GM18867 (cell line): ENCODE results near the gene GPR137B.
A peak's percentile ranks its signal among the peaks of the same experiment; 100 is the strongest.
"Not testable (repeated sequence)": the region's sequence is repeated elsewhere in the genome, so short reads cannot be mapped to it uniquely, and the experiment has no call there.

Source experiments
- ATAC-seq: cut with Tn5 transposase; IDR thresholded peaks from one replicate; pipeline ENCODE4 v1.9.1; 2021; ENCODE audit warnings: mild to moderate bottlenecking, moderate library complexity; ENCODE audit not compliant: unreplicated experiment

The GPR137B gene, protein sequence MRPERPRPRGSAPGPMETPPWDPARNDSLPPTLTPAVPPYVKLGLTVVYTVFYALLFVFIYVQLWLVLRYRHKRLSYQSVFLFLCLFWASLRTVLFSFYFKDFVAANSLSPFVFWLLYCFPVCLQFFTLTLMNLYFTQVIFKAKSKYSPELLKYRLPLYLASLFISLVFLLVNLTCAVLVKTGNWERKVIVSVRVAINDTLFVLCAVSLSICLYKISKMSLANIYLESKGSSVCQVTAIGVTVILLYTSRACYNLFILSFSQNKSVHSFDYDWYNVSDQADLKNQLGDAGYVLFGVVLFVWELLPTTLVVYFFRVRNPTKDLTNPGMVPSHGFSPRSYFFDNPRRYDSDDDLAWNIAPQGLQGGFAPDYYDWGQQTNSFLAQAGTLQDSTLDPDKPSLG

DNA sequence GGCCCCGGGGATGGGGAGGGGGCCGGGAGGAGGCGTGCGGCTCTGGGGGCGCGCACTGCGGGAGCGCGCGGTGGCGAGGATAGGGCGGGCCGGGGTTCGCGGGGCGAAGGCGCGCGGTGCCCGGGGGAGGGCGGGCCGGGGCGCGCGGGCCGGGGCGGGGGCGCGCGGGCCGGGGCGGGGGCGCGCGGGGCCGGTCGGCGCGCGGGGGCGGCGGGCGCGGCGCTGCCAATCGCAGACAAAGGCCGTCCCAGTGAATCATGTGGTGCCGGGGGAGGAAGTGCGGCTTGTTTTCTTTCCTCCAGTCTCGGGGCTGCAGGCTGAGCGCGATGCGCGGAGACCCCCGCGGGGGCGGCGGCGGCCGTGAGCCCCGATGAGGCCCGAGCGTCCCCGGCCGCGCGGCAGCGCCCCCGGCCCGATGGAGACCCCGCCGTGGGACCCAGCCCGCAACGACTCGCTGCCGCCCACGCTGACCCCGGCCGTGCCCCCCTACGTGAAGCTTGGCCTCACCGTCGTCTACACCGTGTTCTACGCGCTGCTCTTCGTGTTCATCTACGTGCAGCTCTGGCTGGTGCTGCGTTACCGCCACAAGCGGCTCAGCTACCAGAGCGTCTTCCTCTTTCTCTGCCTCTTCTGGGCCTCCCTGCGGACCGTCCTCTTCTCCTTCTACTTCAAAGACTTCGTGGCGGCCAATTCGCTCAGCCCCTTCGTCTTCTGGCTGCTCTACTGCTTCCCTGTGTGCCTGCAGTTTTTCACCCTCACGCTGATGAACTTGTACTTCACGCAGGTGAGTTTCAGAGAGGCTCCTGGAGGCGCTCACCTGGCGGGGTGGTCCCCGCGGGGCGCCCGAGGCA, at the start of gene GPR137B:
Gene GPR137B, plus strand, starts transcription at position 287 of the 851 bp plus-strand sequence. Its CDS starts 84 bp downstream, at position 371.
- peak; percentile 61 for ATAC-seq

DNA sequence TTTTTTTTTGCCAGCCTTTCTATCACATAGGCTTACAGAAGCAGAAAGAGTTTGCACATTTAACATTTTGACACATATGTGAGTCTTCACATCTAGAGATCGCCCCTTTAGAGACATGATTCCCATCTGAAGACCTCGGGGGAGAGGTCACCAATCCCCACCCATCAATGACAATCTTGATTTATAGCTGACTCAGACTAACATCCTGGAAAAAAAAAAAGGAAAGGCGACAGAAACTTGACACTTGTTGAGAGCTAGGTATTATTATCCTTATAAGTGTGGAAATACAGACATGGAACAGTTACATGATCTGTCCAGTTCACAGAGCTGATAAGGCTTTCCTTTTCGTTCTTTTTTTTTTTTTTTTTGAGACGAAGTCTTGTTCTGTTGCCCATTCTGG, 49.4 kb upstream of the GPR137B start:
- no peak for ATAC-seq

DNA sequence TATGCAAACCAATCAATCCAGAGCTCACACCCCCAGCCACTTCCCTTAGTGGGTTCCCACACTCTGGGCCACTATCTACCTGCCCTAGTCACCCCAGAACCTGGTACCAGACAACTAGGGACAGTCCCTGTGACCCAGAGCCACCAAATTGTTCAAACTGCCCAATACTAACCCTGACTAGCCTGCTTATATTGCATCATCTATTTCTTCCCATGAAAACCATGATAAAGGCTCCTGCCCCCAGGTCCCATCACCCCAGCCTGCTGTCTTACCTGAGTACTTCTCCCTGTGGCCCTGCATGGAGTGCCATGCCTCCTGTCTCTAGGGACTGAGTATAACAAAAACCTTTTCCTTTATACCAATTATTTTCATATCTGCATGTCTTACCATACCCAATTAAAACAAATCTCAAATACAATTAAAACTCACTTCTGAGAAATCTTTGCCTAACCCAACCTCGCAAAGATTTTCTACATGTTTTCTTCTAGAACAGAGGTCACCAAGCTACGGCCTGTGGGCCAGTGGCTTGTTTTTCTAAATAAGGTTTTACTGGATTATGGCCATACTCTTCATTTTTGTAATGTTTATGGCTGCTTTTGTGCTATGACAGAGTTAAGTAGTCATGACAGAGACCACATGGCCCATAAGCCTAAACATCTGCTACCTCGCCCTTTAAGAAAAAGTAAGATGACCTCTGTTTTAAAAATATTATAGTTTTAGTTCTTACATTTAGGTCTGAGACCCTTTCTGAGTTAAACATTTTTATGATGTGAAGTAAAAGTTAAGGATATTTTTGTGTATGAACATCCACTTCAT, 46.4 kb upstream of the GPR137B start:
- ATAC-seq, result no peak

DNA sequence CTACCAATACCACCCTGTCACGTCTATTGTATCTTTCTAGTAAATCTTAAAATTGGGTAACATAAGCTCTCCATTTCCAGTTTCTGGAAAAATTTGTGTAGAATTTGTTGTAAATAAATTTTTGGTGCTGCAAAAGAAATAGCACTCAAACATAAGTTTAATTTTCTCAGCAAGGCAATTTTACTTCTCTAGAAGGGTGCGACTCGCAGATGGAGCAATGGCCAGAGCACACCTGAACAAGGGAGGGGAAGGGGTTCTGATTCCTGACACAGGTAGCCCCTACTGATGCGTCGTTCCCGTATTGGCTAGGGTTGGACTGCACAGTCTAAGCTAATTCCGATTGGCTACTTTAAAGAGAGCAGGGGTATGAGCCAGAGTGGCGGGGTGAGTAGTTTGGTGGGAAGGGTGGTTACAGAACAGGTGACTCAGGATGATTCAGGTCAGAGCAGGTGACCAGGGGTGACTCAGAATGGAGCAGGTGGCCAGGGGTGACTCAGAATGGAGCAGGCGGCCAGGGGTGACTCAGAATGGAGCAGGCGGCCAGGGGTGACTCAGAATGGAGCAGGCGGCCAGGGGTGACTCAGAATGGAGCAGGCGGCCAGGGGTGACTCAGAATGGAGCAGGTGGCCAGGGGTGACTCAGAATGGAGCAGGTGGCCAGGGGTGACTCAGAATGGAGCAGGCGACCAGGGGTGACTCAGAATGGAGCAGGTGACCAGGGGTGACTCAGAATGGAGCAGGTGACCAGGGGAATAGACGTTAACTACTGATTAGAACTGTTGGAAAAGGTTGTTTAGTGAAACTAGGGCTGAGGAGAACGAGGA, 45.5 kb upstream of the GPR137B start:
- not testable (repeated sequence) for ATAC-seq

DNA sequence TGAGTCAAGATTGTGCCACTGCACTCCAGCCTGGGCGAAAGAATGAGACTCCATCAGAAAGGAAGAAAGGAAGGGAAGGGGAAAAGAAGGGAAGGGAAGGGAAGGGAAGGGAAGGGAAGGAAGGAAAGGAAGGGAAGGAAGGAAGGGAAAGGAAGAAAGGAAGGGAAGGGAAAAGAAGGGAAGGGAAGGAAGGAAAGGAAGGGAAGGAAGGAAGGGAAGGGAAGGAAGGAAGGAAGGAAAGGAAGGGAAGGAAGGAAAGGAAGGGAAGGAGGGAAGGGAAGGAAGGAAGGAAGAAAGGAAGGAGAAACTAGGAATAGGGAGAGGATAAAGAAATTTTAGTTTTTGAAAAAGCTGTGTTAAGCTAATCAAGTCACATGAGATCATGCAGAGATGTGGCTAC, 44.1 kb upstream of the GPR137B start:
- no peak for ATAC-seq

DNA sequence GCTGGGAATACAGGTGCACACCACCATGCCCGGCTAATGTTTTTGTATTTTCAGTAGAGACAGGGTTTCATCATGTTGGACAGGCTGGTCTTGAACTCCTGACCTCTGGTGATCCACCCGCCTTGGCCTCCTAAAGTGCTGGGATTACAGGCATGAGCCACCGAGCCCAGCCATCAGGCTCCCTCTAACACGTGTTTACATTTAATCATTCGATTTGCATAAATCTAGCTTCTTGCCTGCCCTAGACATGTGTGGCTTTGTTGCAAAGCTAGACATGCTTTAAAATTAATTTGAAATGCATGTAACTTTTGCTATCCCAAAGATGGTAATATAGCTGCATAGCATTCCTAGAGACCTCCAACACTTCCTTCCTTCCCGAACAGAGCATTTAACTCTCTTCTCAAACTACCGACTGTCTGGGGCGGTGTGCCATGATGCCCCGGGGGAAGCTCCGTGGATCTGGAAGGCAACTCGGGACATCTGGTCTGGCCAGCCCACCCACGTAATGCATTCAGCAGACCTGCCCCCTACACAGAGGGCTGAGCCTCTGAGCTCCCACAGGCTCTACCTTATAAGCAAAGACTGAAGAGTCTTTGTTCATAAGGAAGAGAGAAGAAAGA, 42.9 kb upstream of the GPR137B start:
- ATAC-seq, result no peak

DNA sequence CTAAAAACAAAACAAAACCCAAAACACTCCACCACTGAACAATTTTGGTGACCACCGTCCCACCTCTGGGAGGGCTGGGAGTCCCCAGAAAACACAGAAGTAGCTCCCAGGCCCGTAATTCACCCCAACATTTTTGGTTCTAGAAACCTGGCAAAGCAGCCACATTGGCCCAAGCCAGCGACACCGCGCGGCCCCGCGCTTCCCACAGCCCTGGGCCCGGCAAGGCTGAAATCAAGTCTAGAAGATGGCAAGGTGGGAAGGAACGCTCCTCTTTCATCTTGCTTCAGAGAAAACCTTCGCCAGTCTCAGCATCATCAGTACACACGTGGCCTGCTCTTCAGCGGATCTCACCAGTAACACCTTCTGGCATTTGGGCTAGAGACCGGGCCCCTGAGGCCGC, 41.5 kb upstream of the GPR137B start:
- ATAC-seq, result no peak

DNA sequence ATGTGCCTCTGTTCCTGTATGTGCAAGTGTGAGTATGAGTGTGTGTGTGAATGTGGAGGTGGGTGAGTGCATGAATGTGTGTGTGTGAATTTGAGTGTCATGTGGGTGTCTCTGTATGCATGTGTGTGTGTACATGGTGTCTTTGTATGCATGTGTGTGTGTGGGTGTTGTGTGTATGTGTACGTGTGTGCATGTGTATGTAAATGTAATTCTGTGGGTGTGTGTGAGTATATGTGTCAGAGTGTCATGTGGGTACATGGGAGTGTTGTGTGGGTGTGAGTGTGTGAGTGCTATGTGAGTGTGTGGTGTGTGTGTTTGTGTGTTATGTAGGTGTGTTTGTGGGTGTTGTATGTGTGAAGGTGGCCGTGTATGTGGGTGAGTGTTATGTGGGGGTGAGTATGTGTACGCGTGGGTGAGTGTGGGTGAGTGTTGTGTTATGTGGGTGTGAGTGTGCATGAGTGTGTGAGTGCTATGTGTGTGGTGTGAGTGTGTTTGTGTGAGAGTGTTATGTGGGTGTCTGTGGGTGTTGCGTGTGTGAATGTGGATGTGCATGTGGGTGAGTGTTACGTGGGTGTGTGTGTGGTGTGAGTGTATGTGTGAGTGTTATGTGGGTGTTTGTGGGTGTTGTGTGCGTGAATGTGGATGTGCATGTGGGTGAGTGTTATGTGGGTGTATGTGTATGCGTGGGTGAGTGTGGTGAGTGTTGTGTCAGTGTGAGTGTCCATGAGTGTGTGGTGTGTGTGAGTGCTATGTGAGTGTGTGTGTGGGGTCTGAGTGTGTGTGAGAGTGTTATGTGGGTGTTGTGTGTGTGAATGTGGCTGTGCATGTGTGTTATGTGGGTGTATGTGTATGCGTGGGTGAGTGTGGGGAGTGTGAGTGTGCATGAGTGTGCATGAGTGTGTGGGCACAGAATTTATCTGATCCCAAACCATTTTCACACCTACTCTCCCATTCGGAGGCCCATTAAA, 40.8 kb upstream of the GPR137B start:
- no peak for ATAC-seq

DNA sequence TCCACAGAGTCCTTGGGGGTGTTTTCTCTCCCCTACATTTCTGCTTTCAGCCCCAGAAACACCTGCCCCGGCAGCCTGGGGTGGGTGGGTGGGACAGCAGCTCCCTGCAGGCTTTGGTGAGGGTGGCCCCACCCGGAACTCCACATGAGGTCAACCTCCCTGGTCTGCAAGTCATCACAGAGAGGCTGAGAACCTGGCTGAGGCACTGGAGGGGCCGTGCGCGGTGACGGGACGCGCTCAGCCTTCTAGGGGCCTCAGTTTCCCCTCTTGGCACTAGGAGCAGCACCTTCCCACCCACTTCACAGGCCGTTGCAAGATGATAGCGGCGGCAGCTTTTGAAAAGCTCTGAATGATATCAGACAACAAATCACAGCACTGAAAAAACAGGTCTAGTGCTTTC, 39.7 kb upstream of the GPR137B start:
- ATAC-seq, result no peak

DNA sequence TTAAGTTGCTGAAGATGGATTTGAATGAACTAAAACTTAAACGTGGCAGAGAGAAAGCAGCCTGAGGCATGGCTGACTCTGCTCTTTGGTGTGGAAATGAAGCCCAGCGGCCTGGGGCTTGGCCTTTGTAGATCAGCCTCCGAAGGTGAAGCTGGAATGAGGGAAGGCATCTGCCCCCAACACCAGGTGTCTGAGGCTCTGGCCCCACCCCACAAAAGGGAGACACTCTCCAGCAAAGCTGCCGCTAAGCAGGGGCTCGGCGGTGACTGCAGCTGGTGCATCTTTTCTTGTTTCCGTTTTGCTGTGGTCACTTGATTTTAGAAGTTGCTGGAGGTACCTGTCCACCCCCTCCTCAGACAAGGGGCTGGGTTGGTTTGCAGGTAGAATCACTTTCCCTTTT, 39.3 kb upstream of the GPR137B start:
- ATAC-seq, result no peak

DNA sequence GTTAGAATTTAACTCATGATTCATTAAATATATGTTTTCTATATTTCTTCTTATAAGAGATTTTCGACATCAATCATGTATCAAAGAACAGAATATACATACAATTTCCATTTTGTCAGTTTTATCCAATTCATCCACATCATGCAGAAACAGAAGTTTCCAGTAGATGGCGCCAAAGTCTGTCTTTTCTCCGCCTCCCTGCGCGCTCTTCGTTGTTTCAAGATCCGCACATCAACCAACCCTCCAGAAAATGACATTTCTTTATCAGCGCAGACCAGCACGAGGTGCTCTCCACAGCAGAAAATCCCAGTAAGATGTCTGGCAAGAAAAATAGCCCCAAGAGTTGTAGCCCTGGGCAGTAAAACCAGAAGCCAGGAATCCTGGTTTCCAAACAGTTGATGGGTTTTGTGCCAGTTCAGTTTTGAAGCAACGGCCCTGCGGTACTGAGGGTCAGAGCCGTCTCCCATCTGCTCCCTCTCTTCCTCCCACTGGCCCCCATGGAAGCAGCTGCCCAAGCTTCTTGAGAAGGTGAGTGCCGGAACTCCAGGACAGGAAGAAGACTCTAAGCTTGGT, 38.6 kb upstream of the GPR137B start:
- ATAC-seq, result no peak

DNA sequence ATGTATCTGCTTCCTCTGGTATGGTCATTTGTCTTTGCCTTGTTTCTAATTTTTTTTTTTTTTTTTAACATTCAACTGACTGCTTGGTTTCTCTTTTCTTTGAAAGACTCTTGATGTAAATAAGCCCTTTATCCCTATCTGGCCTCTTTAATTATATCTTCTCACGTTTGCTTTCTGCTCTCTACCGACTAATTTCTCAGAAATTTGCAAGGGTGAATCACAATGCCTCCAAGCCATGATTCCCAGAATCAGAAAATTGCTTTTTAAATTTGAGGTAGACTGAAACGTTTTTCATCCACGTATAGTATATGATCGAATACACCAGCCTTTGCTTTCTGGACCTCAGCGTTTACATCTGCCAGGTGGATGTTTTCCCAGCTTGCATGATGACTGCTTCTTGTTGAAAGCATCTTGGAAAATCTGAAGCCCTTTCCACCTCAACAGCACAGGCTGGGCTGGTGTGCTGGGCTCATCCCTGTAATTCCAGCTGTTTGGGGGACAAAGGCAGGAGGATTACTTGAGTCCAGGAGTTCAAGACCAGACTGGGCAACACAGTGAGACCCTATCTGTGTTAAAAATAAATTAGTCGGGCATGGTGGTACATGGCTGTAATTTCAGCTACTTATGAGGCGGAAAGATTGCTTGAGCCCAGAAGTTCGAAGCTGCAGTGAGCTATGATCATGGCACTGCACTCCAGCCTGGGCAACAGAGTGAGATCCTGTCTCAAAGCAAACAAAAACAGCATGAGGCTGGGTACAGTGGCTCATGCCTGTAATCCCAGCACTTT, 35.0 kb upstream of the GPR137B start:
- no peak for ATAC-seq

DNA sequence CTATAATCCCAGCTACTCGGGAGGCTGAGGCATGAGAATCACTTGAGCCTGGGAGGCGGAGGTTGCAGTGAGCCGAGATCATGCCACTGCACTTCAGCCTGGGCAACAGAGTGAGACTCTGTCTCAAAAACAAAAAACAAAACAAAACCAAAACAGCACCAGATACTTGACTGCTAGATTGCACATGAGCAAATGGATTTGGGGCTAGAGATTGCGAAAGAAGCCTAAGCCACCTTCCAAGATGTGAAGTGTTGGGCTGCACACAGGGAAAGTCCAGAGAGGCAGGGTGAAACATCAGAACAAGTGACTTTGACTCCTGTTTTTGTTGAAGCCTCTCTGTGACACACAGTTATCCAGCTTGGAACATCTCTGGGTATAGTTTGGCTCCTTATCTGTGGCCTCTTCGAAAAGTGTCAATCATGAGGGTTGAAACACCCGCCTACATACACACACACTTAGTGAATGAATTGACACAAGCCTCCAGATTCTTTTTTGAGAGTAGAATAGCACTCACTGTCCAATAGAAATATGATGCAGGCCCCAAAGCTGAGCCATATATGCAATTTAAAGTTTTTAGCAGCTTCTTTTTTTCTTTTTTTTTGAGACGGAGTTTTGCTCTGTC, 34.2 kb upstream of the GPR137B start:
- no peak for ATAC-seq

DNA sequence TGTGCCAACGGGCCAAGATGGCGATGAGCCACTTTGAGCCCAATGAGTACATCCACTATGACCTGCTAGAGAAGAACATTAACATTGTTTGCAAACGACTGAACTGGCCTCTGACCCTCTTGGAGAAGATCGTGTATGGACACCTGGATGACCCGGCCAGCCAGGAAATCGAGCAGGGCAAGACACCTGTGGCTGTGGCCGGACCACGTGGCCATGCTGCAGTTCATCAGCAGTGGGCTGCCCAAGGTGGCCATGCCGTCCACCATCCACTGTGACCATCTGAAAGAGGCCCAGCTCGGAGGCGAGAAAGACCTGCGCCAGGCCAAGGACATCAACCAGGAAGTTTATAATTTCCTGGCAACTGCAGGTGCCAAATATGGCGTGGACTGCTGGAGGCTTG, 32.2 kb upstream of the GPR137B start:
- ATAC-seq, result no peak

DNA sequence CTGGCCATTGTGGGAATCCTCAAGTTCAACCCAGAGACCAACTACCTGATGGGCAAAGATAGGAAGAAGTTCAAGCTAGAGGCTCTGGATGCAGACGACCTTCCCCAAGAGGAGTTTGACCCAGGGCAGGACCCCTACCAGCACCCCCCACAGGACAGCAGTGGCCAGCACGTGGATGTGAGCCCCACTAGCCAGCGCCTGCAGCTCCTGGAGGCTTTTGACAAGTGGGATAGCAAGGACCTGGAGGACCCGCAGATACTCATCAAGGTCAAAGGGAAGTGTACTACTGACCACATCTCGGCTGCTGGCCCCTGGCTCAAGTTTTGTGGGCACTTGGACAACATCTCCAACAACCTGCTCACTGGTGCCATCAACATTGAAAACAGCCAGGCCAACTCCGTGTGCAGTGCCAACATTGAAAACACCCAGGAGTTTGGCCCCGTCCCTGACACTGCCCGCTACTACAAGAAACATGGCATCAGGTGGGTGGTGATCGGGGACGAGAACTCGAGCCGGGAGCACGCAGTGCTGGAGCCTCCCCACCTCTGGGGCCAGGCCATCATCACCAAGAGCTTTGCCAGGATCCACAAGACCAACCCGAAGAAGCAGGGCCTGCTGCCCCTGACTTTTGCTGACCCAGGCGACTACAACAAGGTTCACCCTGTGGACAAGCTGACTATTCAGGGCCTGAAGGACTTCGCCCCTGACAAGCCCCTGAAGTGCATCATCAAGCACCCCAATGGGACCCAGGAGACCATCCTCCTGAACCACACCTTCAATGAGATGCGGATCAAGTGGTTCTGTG, 30.6 kb upstream of the GPR137B start:
- no peak for ATAC-seq

DNA sequence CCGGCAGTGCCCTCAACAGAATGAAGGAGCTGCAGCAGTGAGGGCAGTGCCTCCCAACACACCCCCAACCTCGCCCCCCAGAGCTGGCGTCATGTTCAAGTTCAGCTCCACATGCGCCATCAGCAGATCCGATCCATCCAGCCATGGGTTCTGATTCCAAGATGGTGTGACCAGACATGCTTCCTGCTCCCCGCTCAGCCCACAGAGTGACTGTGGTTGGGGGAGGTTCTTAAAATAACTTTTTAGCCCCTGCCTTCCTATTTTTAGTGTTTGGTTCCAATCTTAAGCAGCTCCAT, 30.1 kb upstream of the GPR137B start:
- no peak for ATAC-seq
